Esophagus squamous epithelium (tissue), 4 donors: Measurements from ENCODE around the gene EVI2B.

Experiments
- POLR2A ChIP-seq, 4 donors: fragments of 450-650 bp; IDR thresholded peaks; one replicate each; pipeline ENCODE4 v1.6.1; 2017; ENCODE audit warnings: antibody characterized with exemption in 4 of 4, mild to moderate bottlenecking in 4 of 4, moderate library complexity in 3 of 4
- TF ChIP-seq, protein P1 (sequence below), 6 experiments: fragments of 450-650 bp in 4 of 6; fragments of 200-600 bp in 2 of 6; sonication (generic) in 2 of 6; IDR thresholded peaks; one replicate each; pipeline ENCODE4 v1.5.1; 2016 to 2019; ENCODE audit warnings: antibody characterized with exemption in 6 of 6, mild to moderate bottlenecking in 4 of 6, moderate library complexity in 4 of 6

DNA sequence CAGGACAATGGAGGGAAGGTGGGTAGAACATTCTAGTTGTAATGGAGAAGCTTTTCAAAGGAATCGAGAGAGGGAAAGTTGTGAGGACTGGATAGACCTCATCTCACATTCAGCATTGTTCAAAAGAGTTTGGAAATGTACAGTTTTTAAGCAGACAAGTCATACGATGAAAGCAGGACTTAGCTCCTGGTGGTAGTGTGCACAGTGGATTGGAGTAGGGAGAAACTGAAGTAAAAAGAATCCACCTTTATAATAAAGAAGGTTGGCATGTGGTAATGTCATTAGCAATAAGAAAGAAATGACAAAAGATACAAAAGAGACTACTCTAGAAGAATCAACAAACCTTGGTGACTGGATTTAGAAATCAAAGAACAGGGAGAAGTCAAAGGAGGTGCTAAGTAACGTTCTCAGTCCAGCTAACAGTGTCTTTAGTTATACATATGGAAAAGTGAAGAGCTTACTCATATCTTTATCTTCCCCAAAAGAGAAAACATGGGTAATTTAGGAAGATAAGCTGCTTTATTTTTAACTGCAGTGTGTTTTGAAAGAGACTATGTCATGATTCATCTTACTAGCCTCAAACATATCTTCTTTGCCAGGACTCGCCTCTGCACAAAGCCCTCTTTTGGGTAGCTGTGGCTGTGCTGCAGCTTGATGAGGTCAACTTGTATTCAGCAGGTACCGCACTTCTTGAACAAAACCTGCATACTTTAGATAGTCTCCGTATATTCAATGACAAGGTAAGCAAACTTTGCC lies 26.2 kb upstream of the EVI2B start:
- TF ChIP-seq, protein P1, sequence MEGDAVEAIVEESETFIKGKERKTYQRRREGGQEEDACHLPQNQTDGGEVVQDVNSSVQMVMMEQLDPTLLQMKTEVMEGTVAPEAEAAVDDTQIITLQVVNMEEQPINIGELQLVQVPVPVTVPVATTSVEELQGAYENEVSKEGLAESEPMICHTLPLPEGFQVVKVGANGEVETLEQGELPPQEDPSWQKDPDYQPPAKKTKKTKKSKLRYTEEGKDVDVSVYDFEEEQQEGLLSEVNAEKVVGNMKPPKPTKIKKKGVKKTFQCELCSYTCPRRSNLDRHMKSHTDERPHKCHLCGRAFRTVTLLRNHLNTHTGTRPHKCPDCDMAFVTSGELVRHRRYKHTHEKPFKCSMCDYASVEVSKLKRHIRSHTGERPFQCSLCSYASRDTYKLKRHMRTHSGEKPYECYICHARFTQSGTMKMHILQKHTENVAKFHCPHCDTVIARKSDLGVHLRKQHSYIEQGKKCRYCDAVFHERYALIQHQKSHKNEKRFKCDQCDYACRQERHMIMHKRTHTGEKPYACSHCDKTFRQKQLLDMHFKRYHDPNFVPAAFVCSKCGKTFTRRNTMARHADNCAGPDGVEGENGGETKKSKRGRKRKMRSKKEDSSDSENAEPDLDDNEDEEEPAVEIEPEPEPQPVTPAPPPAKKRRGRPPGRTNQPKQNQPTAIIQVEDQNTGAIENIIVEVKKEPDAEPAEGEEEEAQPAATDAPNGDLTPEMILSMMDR (IDR thresholded peaks at IDR 0.05), result no peak
- no peak for TF ChIP-seq POLR2A (IDR thresholded peaks at IDR 0.05)
